ENCODE results near the gene DOK7. TPM values are rescaled to one million over a fixed set of nuclear protein-coding genes. Genes with fewer than 3 reads are reported as not detected.

DOK7 gene
- total RNA-seq, 1 experiment from 2014 or later = 7.6 TPM

GRCh38 chr4:3493720-3494461, 30.8 kb downstream of the DOK7 start:
- no TSS peak for BruUV-seq (replicated peaks)
- Histone ChIP-seq H3K27me3 (ENCODE audit: insufficient read depth, low read depth) (no peaks in the 10 kb centered on the region), H3K36me3 (ENCODE audit: low read depth) (no peaks in the 10 kb centered on the region), H3K4me2 (no peak overlapping the region), H4K20me1 (ENCODE audit: insufficient read depth) (no peaks in the 10 kb centered on the region), H2AFZ (no peak overlapping the region), H3K9me3 (ENCODE audit: insufficient read depth, low read depth) (no peaks in the 10 kb centered on the region), H3F3A (ENCODE audit: insufficient read depth, low read depth) (no peaks in the 10 kb centered on the region), H3K4me1 (replicated peaks; ENCODE audit: insufficient read depth) (no peaks in the 10 kb centered on the region), H3K27ac (no peak overlapping the region), H3K4me3 (no peak overlapping the region), H3K79me2 (ENCODE audit: low read depth) (no peaks in the 10 kb centered on the region), H3K9me2 (ENCODE audit: insufficient read depth) (no peaks in the 10 kb centered on the region)
- CTCF ChIA-PET = no interaction called here
- intact Hi-C loops (cut with micrococcal nuclease; ENCODE audit: unreplicated experiment) = no loop called here
- TF ChIP-seq CTCF (conservative IDR thresholded peaks at IDR 0.05) (no peak), EZH2 (IDR thresholded peaks at IDR 0.05; ENCODE audit: low read depth) (no peak)
- POLR2A ChIA-PET (ENCODE audit: unreplicated experiment) = interaction anchor here (0.5 kb wide), 1 partner anchor 396 kb away, joined by 3 read pairs; no protein-coding TSS in a partner anchor
- no peak for DNase-seq

GRCh38 chr4:3494462-3494871, 31.4 kb downstream of the DOK7 start:
- DNase-seq = no peak
- Histone ChIP-seq H2AFZ (no peak overlapping the region), H3K27ac (no peak overlapping the region), H3K9me2 (ENCODE audit: insufficient read depth) (no peaks in the 10 kb centered on the region), H3K4me1 (replicated peaks; ENCODE audit: insufficient read depth) (no peaks in the 10 kb centered on the region), H4K20me1 (ENCODE audit: insufficient read depth) (no peaks in the 10 kb centered on the region), H3F3A (ENCODE audit: insufficient read depth, low read depth) (no peaks in the 10 kb centered on the region), H3K9me3 (ENCODE audit: insufficient read depth, low read depth) (no peaks in the 10 kb centered on the region), H3K4me2 (no peak overlapping the region), H3K79me2 (ENCODE audit: low read depth) (no peaks in the 10 kb centered on the region), H3K36me3 (ENCODE audit: low read depth) (no peaks in the 10 kb centered on the region), H3K4me3 (no peak overlapping the region), H3K27me3 (ENCODE audit: insufficient read depth, low read depth) (no peaks in the 10 kb centered on the region)
- CTCF ChIA-PET = no interaction called here
- BruUV-seq (replicated peaks) = no TSS peak
- intact Hi-C loops (cut with micrococcal nuclease; ENCODE audit: unreplicated experiment) = no loop called here
- POLR2A ChIA-PET (ENCODE audit: unreplicated experiment) = interaction anchor here (0.5 kb wide), 1 partner anchor 396 kb away, joined by 3 read pairs; no protein-coding TSS in a partner anchor
- no peak for TF ChIP-seq EZH2 (IDR thresholded peaks at IDR 0.05; ENCODE audit: low read depth)
- TF ChIP-seq CTCF (conservative IDR thresholded peaks at IDR 0.05) = no peak

GRCh38 chr4:3495204-3495975, 32.3 kb downstream of the DOK7 start:
- Histone ChIP-seq H3F3A (ENCODE audit: insufficient read depth, low read depth) (no peaks in the 10 kb centered on the region), H3K9me2 (ENCODE audit: insufficient read depth) (no peaks in the 10 kb centered on the region), H2AFZ (no peak overlapping the region), H3K4me3 (no peak overlapping the region), H3K27ac (no peak overlapping the region), H3K9me3 (ENCODE audit: insufficient read depth, low read depth) (no peaks in the 10 kb centered on the region), H3K27me3 (ENCODE audit: insufficient read depth, low read depth) (no peaks in the 10 kb centered on the region), H3K4me1 (replicated peaks; ENCODE audit: insufficient read depth) (no peaks in the 10 kb centered on the region), H4K20me1 (ENCODE audit: insufficient read depth) (no peaks in the 10 kb centered on the region), H3K79me2 (ENCODE audit: low read depth) (no peaks in the 10 kb centered on the region), H3K4me2 (no peak overlapping the region), H3K36me3 (ENCODE audit: low read depth) (no peaks in the 10 kb centered on the region)
- ChIA-PET POLR2A (ENCODE audit: unreplicated experiment) (no interaction called here), CTCF (no interaction called here)
- no peak for DNase-seq
- no peak for TF ChIP-seq EZH2 (IDR thresholded peaks at IDR 0.05; ENCODE audit: low read depth)
- no peak for TF ChIP-seq CTCF (conservative IDR thresholded peaks at IDR 0.05)
- BruUV-seq (replicated peaks) = no TSS peak
- intact Hi-C loops (cut with micrococcal nuclease; ENCODE audit: unreplicated experiment) = no loop called here

Measured in PC-9 (cell line).